Measurements from ENCODE around the gene AEBP1. TPM values are rescaled to one million over a fixed set of nuclear protein-coding genes. Genes with fewer than 3 reads are reported as not detected.

The AEBP1 gene
- total RNA-seq, 1 donor from 2014 or later = 272 TPM

- Histone ChIP-seq H3K27ac (no peak overlapping the region), H3K9me3 (no peaks in the 10 kb centered on the region), H3K27me3 (peaks cover 13% of the 10 kb centered on the region), H3K4me1 (peaks cover 6% of the 10 kb centered on the region), H3K4me3 (peak overlapping the region; percentile 44), H3K36me3 (no peaks in the 10 kb centered on the region)
- intact Hi-C loops (cut with DNase I) = no loop called here
- ATAC-seq = no peak
- no peak for TF ChIP-seq CTCF (IDR thresholded peaks at IDR 0.05)
- no peak for DNase-seq
These were observed 40.9 kb downstream of the AEBP1 start for GRCh38 chr7:44144968-44145478.

GRCh38 chr7:44145479-44145968 lies 41.4 kb downstream of the AEBP1 start:
- DNase-seq = no peak
- intact Hi-C loops (cut with DNase I) = no loop called here
- H3K9me3 ChIP-seq = no peaks in the 10 kb centered on the region
- peaks cover 6% of the 10 kb centered on the region for H3K4me1 ChIP-seq
- H3K36me3 ChIP-seq = no peaks in the 10 kb centered on the region
- no peak overlapping the region for H3K27ac ChIP-seq
- peaks cover 13% of the 10 kb centered on the region for H3K27me3 ChIP-seq
- no peak for ATAC-seq
- H3K4me3 ChIP-seq = peak overlapping the region; percentile 44
- no peak for TF ChIP-seq CTCF (IDR thresholded peaks at IDR 0.05)

- H3K4me3 ChIP-seq = peak overlapping the region; percentile 44
- H3K36me3 ChIP-seq = no peaks in the 10 kb centered on the region
- H3K27ac ChIP-seq = no peak overlapping the region
- intact Hi-C loops (cut with DNase I) = no loop called here
- peaks cover 6% of the 10 kb centered on the region for H3K4me1 ChIP-seq
- H3K27me3 ChIP-seq = peaks cover 13% of the 10 kb centered on the region
- ATAC-seq = peak; percentile 93
- no peak for TF ChIP-seq CTCF (IDR thresholded peaks at IDR 0.05)
- DNase-seq = peak; percentile 88
- no peaks in the 10 kb centered on the region for H3K9me3 ChIP-seq
These were observed 42.1 kb downstream of the AEBP1 start for GRCh38 chr7:44145969-44146911.

GRCh38 chr7:44147026-44147991 lies 43.2 kb downstream of the AEBP1 start:
- Histone ChIP-seq H3K9me3 (no peaks in the 10 kb centered on the region), H3K4me3 (no peak overlapping the region), H3K36me3 (no peaks in the 10 kb centered on the region), H3K27ac (no peak overlapping the region), H3K4me1 (peaks cover 6% of the 10 kb centered on the region), H3K27me3 (peaks cover 13% of the 10 kb centered on the region)
- intact Hi-C loops (cut with DNase I) = no loop called here
- ATAC-seq (no peak), DNase-seq (no peak)
- TF ChIP-seq CTCF (IDR thresholded peaks at IDR 0.05) = no peak

- Histone ChIP-seq H3K4me1 (peaks cover 6% of the 10 kb centered on the region), H3K4me3 (no peak overlapping the region), H3K27ac (no peak overlapping the region), H3K27me3 (peaks cover 13% of the 10 kb centered on the region), H3K36me3 (no peaks in the 10 kb centered on the region), H3K9me3 (no peaks in the 10 kb centered on the region)
- ATAC-seq (no peak), DNase-seq (no peak)
- intact Hi-C loops (cut with DNase I) = no loop called here
- no peak for TF ChIP-seq CTCF (IDR thresholded peaks at IDR 0.05)
These were observed 44.0 kb downstream of the AEBP1 start for GRCh38 chr7:44148166-44148565.

Data from upper lobe of right lung (tissue), 1 donor.